ENCODE data around the gene GPS1. TPM values are rescaled to one million over a fixed set of nuclear protein-coding genes. Genes with fewer than 3 reads are reported as not detected.

The GPS1 gene
- total and polyA plus RNA-seq, 2 experiments from 2014 or later = 136 to 242 TPM

DNA sequence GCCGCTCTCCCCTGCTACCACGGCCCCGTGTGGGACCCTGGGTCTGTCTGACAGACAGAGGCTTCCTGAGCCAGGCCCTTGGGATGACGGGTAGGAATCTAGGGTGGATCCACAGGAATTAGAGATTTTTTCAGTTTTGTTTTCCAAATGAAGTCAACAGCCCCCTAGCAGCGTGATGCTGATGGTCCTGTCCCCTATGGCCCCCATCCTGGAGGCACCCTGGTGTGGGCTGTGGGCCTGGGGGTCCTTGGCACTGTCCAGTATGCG is 44.5 kb upstream of the GPS1 start:
- H3K4me2 ChIP-seq = no peak overlapping the region
- H3K4me1 ChIP-seq (ENCODE audit: insufficient read depth) = no peaks in the 10 kb centered on the region
- H3K9me3 Mint-ChIP-seq = no peaks in the 10 kb centered on the region
- 0 out of 2 replicates have a peak, but pooled peaks cover 2% of the 10 kb centered on the region for H3F3A ChIP-seq (replicated peaks; ENCODE audit: low read depth)
- no peak overlapping the region for H3K27ac Mint-ChIP-seq
- no peak overlapping the region for H3K4me3 Mint-ChIP-seq
- no peaks in the 10 kb centered on the region for H3K36me3 ChIP-seq (ENCODE audit: insufficient read depth)
- H3K4me1 Mint-ChIP-seq = no peaks in the 10 kb centered on the region
- H3K27ac ChIP-seq (ENCODE audit: low read depth) = no peak overlapping the region
- DNase-seq (ENCODE audit: low spot score) (no peak), ATAC-seq (no peak)
- H3K27me3 ChIP-seq (ENCODE audit: insufficient read depth) = no peaks in the 10 kb centered on the region
- H4K20me1 ChIP-seq (replicated peaks; ENCODE audit: insufficient read depth) = 0 out of 2 replicates have a peak, but pooled peaks cover 2% of the 10 kb centered on the region
- no peaks in the 10 kb centered on the region for H3K79me2 ChIP-seq (replicated peaks; ENCODE audit: insufficient read depth)
- H2AFZ ChIP-seq = no peak overlapping the region
- H3K4me3 ChIP-seq = no peak overlapping the region
- TF ChIP-seq STAT1 (IDR thresholded peaks at IDR 0.05; ENCODE audit: unreplicated experiment) (no peak), EZH2phosphoT487 (IDR thresholded peaks at IDR 0.05; ENCODE audit: unreplicated experiment) (no peak), CREB1 (CRISPR knock-in tag; IDR thresholded peaks at IDR 0.05; ENCODE audit: low read depth) (no peak), ZNF114 (CRISPR knock-in tag; IDR thresholded peaks at IDR 0.05) (no peak), POLR2AphosphoS5 (IDR thresholded peaks at IDR 0.05; ENCODE audit: low read depth) (no peak), EZH2 (IDR thresholded peaks at IDR 0.05; ENCODE audit: low read depth, unreplicated experiment) (no peak), JUNB (IDR thresholded peaks at IDR 0.05; ENCODE audit: unreplicated experiment) (no peak), NANOG (IDR thresholded peaks at IDR 0.05; ENCODE audit: borderline replicate concordance) (no peak), ZNF331 (CRISPR knock-in tag; IDR thresholded peaks at IDR 0.05; ENCODE audit: low read depth) (no peak)
- TF ChIP-seq, protein P1, sequence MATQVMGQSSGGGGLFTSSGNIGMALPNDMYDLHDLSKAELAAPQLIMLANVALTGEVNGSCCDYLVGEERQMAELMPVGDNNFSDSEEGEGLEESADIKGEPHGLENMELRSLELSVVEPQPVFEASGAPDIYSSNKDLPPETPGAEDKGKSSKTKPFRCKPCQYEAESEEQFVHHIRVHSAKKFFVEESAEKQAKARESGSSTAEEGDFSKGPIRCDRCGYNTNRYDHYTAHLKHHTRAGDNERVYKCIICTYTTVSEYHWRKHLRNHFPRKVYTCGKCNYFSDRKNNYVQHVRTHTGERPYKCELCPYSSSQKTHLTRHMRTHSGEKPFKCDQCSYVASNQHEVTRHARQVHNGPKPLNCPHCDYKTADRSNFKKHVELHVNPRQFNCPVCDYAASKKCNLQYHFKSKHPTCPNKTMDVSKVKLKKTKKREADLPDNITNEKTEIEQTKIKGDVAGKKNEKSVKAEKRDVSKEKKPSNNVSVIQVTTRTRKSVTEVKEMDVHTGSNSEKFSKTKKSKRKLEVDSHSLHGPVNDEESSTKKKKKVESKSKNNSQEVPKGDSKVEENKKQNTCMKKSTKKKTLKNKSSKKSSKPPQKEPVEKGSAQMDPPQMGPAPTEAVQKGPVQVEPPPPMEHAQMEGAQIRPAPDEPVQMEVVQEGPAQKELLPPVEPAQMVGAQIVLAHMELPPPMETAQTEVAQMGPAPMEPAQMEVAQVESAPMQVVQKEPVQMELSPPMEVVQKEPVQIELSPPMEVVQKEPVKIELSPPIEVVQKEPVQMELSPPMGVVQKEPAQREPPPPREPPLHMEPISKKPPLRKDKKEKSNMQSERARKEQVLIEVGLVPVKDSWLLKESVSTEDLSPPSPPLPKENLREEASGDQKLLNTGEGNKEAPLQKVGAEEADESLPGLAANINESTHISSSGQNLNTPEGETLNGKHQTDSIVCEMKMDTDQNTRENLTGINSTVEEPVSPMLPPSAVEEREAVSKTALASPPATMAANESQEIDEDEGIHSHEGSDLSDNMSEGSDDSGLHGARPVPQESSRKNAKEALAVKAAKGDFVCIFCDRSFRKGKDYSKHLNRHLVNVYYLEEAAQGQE (IDR thresholded peaks at IDR 0.05; ENCODE audit: unreplicated experiment) = no peak
- TF ChIP-seq, protein P2, sequence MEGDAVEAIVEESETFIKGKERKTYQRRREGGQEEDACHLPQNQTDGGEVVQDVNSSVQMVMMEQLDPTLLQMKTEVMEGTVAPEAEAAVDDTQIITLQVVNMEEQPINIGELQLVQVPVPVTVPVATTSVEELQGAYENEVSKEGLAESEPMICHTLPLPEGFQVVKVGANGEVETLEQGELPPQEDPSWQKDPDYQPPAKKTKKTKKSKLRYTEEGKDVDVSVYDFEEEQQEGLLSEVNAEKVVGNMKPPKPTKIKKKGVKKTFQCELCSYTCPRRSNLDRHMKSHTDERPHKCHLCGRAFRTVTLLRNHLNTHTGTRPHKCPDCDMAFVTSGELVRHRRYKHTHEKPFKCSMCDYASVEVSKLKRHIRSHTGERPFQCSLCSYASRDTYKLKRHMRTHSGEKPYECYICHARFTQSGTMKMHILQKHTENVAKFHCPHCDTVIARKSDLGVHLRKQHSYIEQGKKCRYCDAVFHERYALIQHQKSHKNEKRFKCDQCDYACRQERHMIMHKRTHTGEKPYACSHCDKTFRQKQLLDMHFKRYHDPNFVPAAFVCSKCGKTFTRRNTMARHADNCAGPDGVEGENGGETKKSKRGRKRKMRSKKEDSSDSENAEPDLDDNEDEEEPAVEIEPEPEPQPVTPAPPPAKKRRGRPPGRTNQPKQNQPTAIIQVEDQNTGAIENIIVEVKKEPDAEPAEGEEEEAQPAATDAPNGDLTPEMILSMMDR (conservative IDR thresholded peaks at IDR 0.05; ENCODE audit: low read depth in 2 of 2) = no peak
- TF ChIP-seq, protein P3, sequence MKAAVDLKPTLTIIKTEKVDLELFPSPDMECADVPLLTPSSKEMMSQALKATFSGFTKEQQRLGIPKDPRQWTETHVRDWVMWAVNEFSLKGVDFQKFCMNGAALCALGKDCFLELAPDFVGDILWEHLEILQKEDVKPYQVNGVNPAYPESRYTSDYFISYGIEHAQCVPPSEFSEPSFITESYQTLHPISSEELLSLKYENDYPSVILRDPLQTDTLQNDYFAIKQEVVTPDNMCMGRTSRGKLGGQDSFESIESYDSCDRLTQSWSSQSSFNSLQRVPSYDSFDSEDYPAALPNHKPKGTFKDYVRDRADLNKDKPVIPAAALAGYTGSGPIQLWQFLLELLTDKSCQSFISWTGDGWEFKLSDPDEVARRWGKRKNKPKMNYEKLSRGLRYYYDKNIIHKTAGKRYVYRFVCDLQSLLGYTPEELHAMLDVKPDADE (IDR thresholded peaks at IDR 0.05) = no peak
- TF ChIP-seq, protein P4, sequence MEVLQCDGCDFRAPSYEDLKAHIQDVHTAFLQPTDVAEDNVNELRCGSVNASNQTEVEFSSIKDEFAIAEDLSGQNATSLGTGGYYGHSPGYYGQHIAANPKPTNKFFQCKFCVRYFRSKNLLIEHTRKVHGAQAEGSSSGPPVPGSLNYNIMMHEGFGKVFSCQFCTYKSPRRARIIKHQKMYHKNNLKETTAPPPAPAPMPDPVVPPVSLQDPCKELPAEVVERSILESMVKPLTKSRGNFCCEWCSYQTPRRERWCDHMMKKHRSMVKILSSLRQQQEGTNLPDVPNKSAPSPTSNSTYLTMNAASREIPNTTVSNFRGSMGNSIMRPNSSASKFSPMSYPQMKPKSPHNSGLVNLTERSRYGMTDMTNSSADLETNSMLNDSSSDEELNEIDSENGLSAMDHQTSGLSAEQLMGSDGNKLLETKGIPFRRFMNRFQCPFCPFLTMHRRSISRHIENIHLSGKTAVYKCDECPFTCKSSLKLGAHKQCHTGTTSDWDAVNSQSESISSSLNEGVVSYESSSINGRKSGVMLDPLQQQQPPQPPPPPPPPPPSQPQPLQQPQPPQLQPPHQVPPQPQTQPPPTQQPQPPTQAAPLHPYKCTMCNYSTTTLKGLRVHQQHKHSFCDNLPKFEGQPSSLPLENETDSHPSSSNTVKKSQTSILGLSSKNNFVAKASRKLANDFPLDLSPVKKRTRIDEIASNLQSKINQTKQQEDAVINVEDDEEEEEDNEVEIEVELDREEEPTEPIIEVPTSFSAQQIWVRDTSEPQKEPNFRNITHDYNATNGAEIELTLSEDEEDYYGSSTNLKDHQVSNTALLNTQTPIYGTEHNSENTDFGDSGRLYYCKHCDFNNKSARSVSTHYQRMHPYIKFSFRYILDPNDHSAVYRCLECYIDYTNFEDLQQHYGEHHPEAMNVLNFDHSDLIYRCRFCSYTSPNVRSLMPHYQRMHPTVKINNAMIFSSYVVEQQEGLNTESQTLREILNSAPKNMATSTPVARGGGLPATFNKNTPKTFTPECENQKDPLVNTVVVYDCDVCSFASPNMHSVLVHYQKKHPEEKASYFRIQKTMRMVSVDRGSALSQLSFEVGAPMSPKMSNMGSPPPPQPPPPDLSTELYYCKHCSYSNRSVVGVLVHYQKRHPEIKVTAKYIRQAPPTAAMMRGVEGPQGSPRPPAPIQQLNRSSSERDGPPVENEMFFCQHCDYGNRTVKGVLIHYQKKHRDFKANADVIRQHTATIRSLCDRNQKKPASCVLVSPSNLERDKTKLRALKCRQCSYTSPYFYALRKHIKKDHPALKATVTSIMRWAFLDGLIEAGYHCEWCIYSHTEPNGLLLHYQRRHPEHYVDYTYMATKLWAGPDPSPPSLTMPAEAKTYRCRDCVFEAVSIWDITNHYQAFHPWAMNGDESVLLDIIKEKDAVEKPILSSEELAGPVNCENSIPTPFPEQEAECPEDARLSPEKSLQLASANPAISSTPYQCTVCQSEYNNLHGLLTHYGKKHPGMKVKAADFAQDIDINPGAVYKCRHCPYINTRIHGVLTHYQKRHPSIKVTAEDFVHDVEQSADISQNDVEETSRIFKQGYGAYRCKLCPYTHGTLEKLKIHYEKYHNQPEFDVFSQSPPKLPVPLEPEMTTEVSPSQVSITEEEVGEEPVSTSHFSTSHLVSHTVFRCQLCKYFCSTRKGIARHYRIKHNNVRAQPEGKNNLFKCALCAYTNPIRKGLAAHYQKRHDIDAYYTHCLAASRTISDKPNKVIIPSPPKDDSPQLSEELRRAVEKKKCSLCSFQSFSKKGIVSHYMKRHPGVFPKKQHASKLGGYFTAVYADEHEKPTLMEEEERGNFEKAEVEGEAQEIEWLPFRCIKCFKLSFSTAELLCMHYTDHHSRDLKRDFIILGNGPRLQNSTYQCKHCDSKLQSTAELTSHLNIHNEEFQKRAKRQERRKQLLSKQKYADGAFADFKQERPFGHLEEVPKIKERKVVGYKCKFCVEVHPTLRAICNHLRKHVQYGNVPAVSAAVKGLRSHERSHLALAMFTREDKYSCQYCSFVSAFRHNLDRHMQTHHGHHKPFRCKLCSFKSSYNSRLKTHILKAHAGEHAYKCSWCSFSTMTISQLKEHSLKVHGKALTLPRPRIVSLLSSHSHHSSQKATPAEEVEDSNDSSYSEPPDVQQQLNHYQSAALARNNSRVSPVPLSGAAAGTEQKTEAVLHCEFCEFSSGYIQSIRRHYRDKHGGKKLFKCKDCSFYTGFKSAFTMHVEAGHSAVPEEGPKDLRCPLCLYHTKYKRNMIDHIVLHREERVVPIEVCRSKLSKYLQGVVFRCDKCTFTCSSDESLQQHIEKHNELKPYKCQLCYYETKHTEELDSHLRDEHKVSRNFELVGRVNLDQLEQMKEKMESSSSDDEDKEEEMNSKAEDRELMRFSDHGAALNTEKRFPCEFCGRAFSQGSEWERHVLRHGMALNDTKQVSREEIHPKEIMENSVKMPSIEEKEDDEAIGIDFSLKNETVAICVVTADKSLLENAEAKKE (CRISPR knock-in tag; IDR thresholded peaks at IDR 0.05) = no peak
- no peaks in the 10 kb centered on the region for H3K36me3 Mint-ChIP-seq (ENCODE audit: low read depth)
- H3K27me3 Mint-ChIP-seq (ENCODE audit: insufficient read depth, low read depth, poor library complexity) = peaks cover 14% of the 10 kb centered on the region
- H3K9me2 ChIP-seq (ENCODE audit: insufficient read depth) = no peaks in the 10 kb centered on the region
